HG02588 (cell line): ENCODE results near the gene PTBP1.
"Not testable (repeated sequence)": the region's sequence is repeated elsewhere in the genome, so short reads cannot be mapped to it uniquely, and the experiment has no call there.

Experiments
- ATAC-seq: cut with Tn5 transposase; IDR thresholded peaks from one replicate; pipeline ENCODE4 v1.9.1; 2021; ENCODE audit warnings: mild to moderate bottlenecking, moderate library complexity; ENCODE audit not compliant: unreplicated experiment

The PTBP1 gene

DNA sequence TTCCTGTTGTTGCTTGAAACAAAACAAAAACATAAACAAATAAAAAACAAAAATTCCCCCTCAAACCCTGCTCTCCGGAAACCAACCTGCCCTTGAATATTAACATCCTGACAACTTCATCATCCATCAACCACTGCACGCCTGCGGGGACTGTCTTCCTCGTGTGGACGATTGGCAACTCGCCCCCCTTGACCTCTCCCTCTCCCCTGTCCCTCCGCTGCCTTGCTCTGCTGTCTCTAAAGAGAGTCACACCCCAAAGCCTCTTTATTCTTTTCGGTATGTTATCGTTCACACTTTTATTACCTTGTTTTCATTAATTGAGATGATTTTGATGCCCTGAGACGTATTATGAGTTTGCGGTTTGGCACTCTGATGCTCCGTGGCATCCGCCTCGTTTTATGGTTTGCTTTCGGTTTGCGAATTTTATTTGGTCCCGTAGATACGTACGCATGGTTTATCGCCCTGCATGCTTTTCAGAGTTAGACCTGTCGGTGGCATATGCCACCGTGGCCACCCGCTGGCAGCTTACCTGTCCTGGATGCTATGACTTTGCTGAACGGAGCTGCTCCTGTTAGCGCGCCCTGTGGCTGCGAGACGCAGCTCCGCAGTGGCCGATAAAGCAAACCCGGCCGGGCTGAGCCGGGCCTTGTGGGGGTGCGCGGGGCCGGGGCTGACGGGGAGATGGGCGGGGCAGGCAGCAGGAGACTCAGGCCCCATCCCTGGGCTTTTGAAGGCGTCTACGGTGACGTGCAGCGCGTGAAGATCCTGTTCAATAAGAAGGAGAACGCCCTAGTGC lies 10.6 kb downstream of the PTBP1 start:
- ATAC-seq, result no peak

GRCh38 chr19:808423-808775 lies 11.1 kb downstream of the PTBP1 start:
- ATAC-seq, result no peak

DNA sequence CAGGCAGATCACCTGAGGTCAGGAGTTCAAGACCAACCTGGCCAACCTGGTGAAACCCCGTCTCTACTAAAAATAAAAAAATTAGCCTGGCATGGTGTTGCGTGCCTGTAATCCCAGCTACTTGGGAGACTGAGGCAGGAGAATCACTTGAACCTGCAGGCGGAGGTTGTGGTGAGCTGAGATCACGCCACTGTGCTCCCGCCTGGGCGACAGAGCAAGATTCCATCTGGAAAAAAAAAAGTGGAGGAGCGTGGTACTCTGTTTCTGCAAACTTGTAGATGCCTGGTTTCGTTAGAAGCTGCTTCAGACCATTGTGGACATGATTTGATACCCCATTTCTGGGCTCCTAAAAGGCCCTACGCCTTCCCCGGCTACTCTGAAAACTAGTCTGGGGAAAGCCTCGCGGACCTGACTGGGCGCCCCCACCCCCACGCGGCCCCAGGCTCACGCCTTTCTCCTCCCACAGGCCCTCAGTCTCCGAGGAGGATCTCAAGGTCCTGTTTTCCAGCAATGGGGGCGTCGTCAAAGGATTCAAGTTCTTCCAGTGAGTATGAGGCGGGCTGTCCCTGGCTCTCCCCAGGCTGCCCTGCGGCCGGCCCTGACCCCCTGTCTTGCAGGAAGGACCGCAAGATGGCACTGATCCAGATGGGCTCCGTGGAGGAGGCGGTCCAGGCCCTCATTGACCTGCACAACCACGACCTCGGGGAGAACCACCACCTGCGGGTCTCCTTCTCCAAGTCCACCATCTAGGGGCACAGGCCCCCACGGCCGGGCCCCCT lies 13.0 kb downstream of the PTBP1 start:
- ATAC-seq, result no peak

DNA sequence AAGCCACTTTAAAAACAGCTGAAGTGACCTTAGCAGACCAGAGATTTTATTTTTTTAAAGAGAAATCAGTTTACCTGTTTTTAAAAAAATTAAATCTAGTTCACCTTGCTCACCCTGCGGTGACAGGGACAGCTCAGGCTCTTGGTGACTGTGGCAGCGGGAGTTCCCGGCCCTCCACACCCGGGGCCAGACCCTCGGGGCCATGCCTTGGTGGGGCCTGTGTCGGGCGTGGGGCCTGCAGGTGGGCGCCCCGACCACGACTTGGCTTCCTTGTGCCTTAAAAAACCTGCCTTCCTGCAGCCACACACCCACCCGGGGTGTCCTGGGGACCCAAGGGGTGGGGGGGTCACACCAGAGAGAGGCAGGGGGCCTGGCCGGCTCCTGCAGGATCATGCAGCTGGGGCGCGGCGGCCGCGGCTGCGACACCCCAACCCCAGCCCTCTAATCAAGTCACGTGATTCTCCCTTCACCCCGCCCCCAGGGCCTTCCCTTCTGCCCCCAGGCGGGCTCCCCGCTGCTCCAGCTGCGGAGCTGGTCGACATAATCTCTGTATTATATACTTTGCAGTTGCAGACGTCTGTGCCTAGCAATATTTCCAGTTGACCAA lies 13.7 kb downstream of the PTBP1 start:
- ATAC-seq, result no peak

DNA sequence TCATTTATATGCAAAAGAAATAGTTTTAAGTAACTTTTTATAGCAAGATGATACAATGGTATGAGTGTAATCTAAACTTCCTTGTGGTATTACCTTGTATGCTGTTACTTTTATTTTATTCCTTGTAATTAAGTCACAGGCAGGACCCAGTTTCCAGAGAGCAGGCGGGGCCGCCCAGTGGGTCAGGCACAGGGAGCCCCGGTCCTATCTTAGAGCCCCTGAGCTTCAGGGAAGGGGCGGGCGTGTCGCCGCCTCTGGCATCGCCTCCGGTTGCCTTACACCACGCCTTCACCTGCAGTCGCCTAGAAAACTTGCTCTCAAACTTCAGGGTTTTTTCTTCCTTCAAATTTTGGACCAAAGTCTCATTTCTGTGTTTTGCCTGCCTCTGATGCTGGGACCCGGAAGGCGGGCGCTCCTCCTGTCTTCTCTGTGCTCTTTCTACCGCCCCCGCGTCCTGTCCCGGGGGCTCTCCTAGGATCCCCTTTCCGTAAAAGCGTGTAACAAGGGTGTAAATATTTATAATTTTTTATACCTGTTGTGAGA lies 14.3 kb downstream of the PTBP1 start:
- no peak for ATAC-seq

- no peak for ATAC-seq
Observed at GRCh38 chr19:812049-812746, 14.9 kb downstream of the PTBP1 start.

DNA sequence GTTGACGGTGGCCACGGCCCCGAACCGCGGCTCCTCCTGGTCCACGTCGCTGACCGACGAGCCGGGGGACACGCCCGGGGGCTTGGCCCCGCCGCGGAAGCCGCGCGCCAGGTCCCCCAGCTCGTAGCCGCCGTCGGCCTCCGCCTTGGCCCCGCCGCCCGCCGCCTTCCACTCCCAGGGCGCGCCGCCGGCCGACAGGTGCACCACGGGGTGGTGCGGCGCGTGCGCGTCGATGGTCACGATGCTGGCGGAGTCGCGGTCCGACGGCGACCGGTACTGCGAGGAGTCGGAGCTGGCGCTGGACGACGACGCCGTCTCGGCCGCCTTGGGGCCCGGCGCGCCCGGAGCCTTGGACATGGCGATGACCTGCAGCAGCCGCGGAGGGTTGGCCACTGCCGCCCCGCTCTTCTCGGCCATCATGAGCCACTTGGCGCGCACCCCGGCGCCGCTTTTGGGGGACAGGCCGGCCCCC lies 15.5 kb downstream of the PTBP1 start:
- no peak for ATAC-seq

DNA sequence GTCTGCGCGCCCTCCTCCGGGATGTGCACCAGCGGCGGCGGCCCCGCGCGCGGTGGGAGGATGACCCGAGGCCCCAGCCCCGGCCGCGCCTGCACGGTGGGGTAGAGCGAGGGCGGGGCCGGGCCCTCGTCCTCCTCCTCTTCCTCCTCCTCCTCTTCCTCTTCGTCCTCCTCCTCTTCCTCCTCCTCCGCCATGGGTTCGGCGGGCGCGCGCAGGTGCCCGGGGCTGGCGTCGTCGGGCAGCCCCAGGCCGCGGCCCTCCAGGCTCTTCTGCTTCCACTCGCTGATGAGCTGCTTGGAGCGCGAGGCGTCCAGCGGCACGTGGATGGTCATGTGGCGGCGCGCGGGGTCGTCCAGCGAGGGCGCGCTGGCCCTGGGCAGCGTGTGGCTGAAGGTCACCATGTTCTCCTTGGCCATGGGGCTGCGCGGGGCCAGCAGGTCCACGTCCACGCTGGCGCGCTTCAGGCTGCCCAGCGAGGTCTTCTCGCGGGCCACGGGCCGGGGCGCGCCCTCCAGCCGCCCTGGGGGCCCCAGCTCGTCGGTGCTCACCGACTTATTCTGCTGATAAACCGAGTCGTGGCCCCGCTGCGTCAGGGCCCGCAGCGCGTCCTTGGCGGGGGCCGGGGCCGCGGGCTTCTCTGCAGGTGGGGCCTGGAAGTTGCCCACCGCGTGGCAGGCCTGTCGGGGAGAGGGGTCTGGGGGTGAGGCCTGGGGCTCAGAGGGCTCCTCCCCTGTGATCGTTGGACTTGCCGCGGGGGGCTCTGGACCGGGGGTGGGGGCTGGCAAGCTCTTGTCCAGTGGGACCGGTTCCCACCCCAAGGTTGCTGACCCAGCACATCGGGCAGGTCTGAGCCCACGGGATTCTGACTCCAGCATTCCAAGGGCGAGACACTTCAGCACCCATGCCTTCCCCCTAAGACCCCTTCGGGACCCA lies 16.2 kb downstream of the PTBP1 start:
- no peak for ATAC-seq

GRCh38 chr19:814152-815078 lies 17.2 kb downstream of the PTBP1 start:
- ATAC-seq, result no peak

GRCh38 chr19:815079-815774 lies 18.0 kb downstream of the PTBP1 start:
- ATAC-seq, result no peak

GRCh38 chr19:815775-816499 lies 18.7 kb downstream of the PTBP1 start:
- ATAC-seq, result no peak

GRCh38 chr19:816500-816857 lies 19.2 kb downstream of the PTBP1 start:
- no peak for ATAC-seq

DNA sequence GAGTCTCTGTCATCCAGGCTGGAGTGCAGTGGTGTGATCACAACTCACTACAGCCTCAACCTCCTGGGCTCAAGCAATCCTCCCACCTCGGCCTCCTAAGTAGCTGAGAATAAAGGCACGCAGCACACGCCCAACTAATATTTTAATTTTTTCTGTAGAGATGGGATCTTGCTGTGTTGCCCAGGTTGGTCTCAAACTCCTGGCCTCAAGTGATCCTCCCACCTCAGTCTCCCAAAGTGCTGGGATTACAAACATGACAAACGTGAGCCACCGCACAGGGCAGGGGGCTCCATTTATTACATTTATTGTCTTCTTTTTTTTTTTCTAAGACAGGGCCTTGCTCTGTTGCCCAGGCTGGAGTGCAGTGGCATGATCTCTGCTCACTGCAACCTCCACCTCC lies 23.0 kb downstream of the PTBP1 start:
- ATAC-seq, result not testable (repeated sequence)

DNA sequence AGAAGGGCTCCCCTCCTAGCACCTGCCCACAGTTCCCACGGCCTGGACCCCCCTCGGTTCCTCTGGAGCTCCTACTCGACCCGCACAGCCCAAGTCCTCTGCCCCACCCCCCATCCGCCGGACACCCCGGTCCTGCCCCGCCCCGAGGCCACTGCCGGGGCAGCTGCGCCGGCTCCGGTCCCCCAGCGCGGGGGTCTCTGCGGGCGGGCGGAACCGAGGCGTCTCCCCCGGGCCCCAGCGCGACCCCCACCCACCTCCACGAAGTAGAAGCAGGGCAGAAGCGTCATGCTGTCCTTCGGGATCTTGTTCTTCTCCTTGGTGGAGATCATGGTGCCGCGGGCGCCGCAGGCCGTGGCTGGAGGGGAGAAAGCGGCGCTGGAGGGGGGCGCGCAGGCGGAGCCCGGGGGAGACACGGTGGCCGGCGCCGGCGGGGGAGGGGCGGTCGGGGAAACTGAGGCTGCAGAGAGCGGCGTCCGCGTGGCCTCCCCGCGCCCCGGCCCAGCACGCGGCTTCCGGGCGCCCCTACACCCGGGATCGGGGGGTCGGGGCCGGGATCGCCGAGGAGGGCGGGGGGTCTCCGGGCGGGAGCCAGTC lies 24.1 kb downstream of the PTBP1 start:
- ATAC-seq, result no peak

- ATAC-seq, result no peak
Observed at GRCh38 chr19:821825-822503, 24.7 kb downstream of the PTBP1 start, which contains the start of gene PLPPR3. PLPPR3 (minus strand) TSS chr19:821955; CDS start chr19:821559, 396 bp downstream.

DNA sequence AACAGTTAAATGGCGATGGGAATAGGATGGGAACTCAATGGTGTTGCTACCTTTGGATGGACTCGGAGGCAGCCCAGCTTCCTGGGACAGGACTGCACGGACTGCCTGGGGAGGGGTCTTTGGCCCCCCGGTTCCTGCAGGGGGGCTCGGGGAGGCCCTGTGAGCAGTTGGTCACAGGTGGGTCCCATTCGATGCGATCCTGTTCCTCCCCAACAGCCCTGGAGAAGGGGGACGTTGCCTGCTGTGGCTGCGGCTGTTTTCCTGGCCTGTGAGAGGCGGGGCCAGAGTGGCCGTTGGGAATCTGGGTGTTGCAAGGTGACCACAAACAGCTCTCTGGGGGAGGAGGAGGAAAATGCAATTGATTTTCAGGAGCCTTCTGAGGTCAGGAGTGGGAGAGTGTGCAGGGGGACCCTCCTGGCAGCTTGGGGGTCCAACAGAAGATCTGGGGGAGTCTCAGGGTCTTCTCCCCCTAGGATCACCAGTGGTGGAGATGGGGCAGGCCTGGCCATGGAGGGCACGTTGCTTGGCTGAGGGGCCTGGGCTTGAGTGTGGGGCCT lies 26.4 kb downstream of the PTBP1 start:
- no peak for ATAC-seq
